Endothelial cell of umbilical vein (primary cell): ENCODE results near the gene LTF. TPM values are rescaled to one million over a fixed set of nuclear protein-coding genes. Genes with fewer than 3 reads are reported as not detected.

ENCODE experiments used
- BruUV-seq: library from RNA; stranded (reverse); fragments of 400-500 nt; replicated peaks from 2 replicates; lab custom pipeline; 2021; lab: Mats Ljungman, UMichigan
- CTCF ChIA-PET: fragments of 300-600, 350-600 bp; sonication (Branson Sonifier 250); formaldehyde crosslinking; loops from one replicate; lab custom pipeline; 2021; ENCODE audit warnings: antibody characterized with exemption, inconsistent platforms; lab: Charles Lee
- POLR2A ChIA-PET: fragments of 300-600, 350-600 bp; sonication (Branson Sonifier 250); formaldehyde crosslinking; loops from one replicate; lab custom pipeline; 2021; ENCODE audit warnings: antibody characterized with exemption, inconsistent platforms; lab: Charles Lee
- DNase-seq: peaks from one replicate; pipeline ENCODE4 v3.0.0-alpha.2; 2011; ENCODE audit warnings: low read depth, low spot score
- FAIRE-seq: peaks from 2 replicates; lab custom pipeline; 2011; peaks lifted over from hg19 to GRCh38; lab: Jason Lieb, UNC
- H2AFZ ChIP-seq: 2 replicates; pipeline ENCODE4 v1.6.0; 2012; ENCODE audit warnings: low read depth, low read length, control low read depth, inconsistent platforms
- H3K27ac ChIP-seq: 2 replicates; pipeline ENCODE4 v1.5.1; 2011; ENCODE audit warnings: low read depth, mild to moderate bottlenecking, control low read depth, low read length, moderate library complexity; ENCODE audit not compliant: insufficient read depth
- H3K27me3 ChIP-seq, 2 experiments: 2 replicates each; pipeline versions ENCODE4 v1.6.0 to v1.6.1; 2011; ENCODE audit warnings: low read length in 2 of 2, mixed read lengths in 1 of 2; ENCODE audit not compliant: control insufficient read depth in 2 of 2, insufficient read depth in 2 of 2
- H3K36me3 ChIP-seq, 2 experiments: 2 replicates in 1 of 2; 3 replicates in 1 of 2; pipeline ENCODE4 v1.5.1; 2011; ENCODE audit warnings: low read length in 2 of 2, mild to moderate bottlenecking in 1 of 2, moderate library complexity in 1 of 2; ENCODE audit not compliant: control insufficient read depth in 2 of 2, insufficient read depth in 2 of 2; ENCODE audit errors: extremely low read depth in 1 of 2
- H3K4me1 ChIP-seq: 3 replicates; pipeline ENCODE4 v1.5.1; 2011; ENCODE audit warnings: mild to moderate bottlenecking, low read length; ENCODE audit not compliant: control insufficient read depth, insufficient read depth; ENCODE audit errors: extremely low read depth
- H3K4me2 ChIP-seq: 2 replicates; pipeline ENCODE4 v1.6.1; 2011; ENCODE audit warnings: low read length, control low read depth, mixed read lengths; ENCODE audit not compliant: insufficient read depth
- H3K4me3 ChIP-seq, 3 experiments: fragments of 200-600 bp in 1 of 3; sonication (generic), shearing (Covaris generic) in 1 of 3; replicated peaks in 1 of 3; 2 replicates each; pipeline ENCODE4 v1.5.1; 2011 to 2016; ENCODE audit warnings: control low read depth in 3 of 3, low read length in 3 of 3, mild to moderate bottlenecking in 2 of 3, inconsistent platforms in 1 of 3, low read depth in 1 of 3, moderate library complexity in 1 of 3; ENCODE audit not compliant: insufficient read depth in 1 of 3
- H3K79me2 ChIP-seq: 2 replicates; pipeline ENCODE4 v1.6.0; 2012; ENCODE audit warnings: low read length, inconsistent platforms; ENCODE audit not compliant: control insufficient read depth, insufficient read depth
- H3K9ac ChIP-seq: replicated peaks from 2 replicates; pipeline ENCODE3; 2011; ENCODE audit warnings: low read length, control low read depth; ENCODE audit not compliant: insufficient read depth; ENCODE audit errors: extremely low read depth
- H3K9me1 ChIP-seq: replicated peaks from 3 replicates; pipeline ENCODE4 v1.6.0; 2011; ENCODE audit warnings: mild to moderate bottlenecking, low read length; ENCODE audit not compliant: control insufficient read depth, insufficient read depth; ENCODE audit errors: extremely low read depth
- H3K9me3 ChIP-seq: replicated peaks from 2 replicates; pipeline ENCODE4 v1.5.1; 2012; ENCODE audit warnings: low read length, inconsistent platforms; ENCODE audit not compliant: control insufficient read depth, insufficient read depth
- H4K20me1 ChIP-seq: replicated peaks from 2 replicates; pipeline ENCODE3; 2011; ENCODE audit warnings: mild to moderate bottlenecking, low read length; ENCODE audit not compliant: control insufficient read depth, insufficient read depth; ENCODE audit errors: extremely low read depth
- EZH2 ChIP-seq: IDR thresholded peaks from 2 replicates; pipeline ENCODE4 v1.6.1; 2012; ENCODE audit warnings: borderline replicate concordance, low read depth, mild to moderate bottlenecking, moderate library complexity, low read length, inconsistent platforms; ENCODE audit not compliant: severe bottlenecking
- GATA2 ChIP-seq: IDR thresholded peaks from 2 replicates; pipeline ENCODE4 v1.7.0; 2011; ENCODE audit warnings: low read depth, mild to moderate bottlenecking, moderate library complexity, mixed read lengths, low read length; ENCODE audit not compliant: insufficient read length, insufficient read depth
- MYC ChIP-seq: IDR thresholded peaks from one replicate; pipeline ENCODE4 v1.6.1; 2011; ENCODE audit warnings: mild to moderate bottlenecking, low read depth, low read length
- POLR2A ChIP-seq: IDR thresholded peaks from 2 replicates; pipeline ENCODE4 v1.6.1; 2012; ENCODE audit warnings: low read depth, mild to moderate bottlenecking, control low read depth, low read length
- POLR2AphosphoS5 ChIP-seq: IDR thresholded peaks from 2 replicates; pipeline ENCODE4 v1.6.1; 2012; ENCODE audit warnings: low read depth, mild to moderate bottlenecking, control low read depth, low read length, moderate library complexity; ENCODE audit not compliant: insufficient read depth
- dilution Hi-C: fragments of 300-500 bp; cut with MboI; formaldehyde crosslinking; loops from one replicate; pipeline ENCODE4 v1.15.0; 2019; ENCODE audit warnings: low sequenced_read_pairs; ENCODE audit not compliant: extremely low pct_ligation_motif_present
- intact Hi-C: fragments of 100-400 bp; cut with micrococcal nuclease; formaldehyde crosslinking; loops from one replicate; pipeline ENCODE4 v1.10.0; 2022
- polyA plus RNA-seq, 4 experiments: library from polyadenylated mRNA; depleted of rRNA in 3 of 4; stranded (reverse) in 3 of 4; unstranded in 1 of 4; fragments of >200 nt; gene quantifications; 2 replicates each; pipeline versions ENCODE4 v1.2.1 to v1.2.3, GENCODE V29; 2011 to 2012; ENCODE audit warnings: missing spikeins in 1 of 4
- total RNA-seq: library from RNA; stranded (reverse); gene quantifications from 2 replicates; pipeline ENCODE4 v1.2.3, GENCODE V29; 2021
- TF ChIP-seq, protein P1 (sequence below): IDR thresholded peaks from 2 replicates; pipeline ENCODE4 v1.6.1; 2011; ENCODE audit not compliant: insufficient read depth, insufficient read length
- TF ChIP-seq, protein P2 (sequence below), 2 donors: IDR thresholded peaks; 1 replicate in 1 of 2; 2 replicates in 1 of 2; pipeline ENCODE4 v1.5.1; 2011; ENCODE audit warnings: low read length in 2 of 2, mild to moderate bottlenecking in 2 of 2, moderate library complexity in 2 of 2, control low read depth in 1 of 2, inconsistent platforms in 1 of 2, low read depth in 1 of 2; ENCODE audit not compliant: insufficient read depth in 1 of 2; ENCODE audit errors: extremely low read depth in 1 of 2

The LTF gene
- total and polyA plus RNA-seq, 2 donors (not counting 3 experiments of a cell fraction or from before 2014, with no cell fraction given): not detected

DNA sequence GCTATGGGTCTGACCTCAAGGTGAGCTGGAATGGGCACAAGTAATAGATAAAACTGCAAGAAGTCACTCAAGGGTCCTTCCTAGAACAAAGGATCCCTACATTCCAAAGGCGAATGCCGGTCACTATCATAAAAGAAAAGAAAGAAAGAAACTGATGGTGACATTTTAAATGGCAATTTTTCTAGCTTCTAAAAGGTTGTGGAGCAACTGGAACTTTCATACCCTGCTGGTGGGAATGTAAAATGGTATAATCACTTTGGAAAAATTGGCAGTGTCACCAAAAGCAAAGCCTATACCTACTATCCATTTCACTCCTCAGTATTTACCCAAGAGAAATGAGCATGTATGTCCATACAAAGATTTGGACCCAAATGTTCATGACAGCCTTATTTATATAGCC lies 53.4 kb downstream of the LTF start:
- no peak overlapping the region for H2AFZ ChIP-seq
- no peaks in the 10 kb centered on the region for H3K79me2 ChIP-seq
- FAIRE-seq (no peak), DNase-seq (no peak)
- no peak overlapping the region for H3K4me3 ChIP-seq
- dilution Hi-C loops: no loop called here
- peaks cover 48% of the 10 kb centered on the region for H3K4me1 ChIP-seq
- no peak overlapping the region for H3K27ac ChIP-seq
- POLR2A ChIA-PET: no interaction called here
- H3K9me1 ChIP-seq: no peaks in the 10 kb centered on the region
- H3K36me3 ChIP-seq: no peaks in the 10 kb centered on the region
- CTCF ChIA-PET: interaction anchor here (0.8 to 1.0 kb wide), 3 partner anchors 11 to 48 kb away, joined by 3 to 4 read pairs (median 3); no protein-coding TSS in a partner anchor
- no peaks in the 10 kb centered on the region for H4K20me1 ChIP-seq
- H3K9ac ChIP-seq: no peak overlapping the region
- H3K4me2 ChIP-seq: no peak overlapping the region
- no peaks in the 10 kb centered on the region for H3K9me3 ChIP-seq
- intact Hi-C loops: loop anchor here (5.0 kb wide), 1 partner anchor 414 kb away; the partner anchor contains the start of gene FYCO1
- no peak for TF ChIP-seq MYC
- no peak for TF ChIP-seq POLR2AphosphoS5
- no peak for TF ChIP-seq EZH2
- no peak for TF ChIP-seq POLR2A
- TF ChIP-seq, protein P1, sequence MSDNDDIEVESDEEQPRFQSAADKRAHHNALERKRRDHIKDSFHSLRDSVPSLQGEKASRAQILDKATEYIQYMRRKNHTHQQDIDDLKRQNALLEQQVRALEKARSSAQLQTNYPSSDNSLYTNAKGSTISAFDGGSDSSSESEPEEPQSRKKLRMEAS: no peak
- no peak for TF ChIP-seq GATA2
- TF ChIP-seq, protein P2, sequence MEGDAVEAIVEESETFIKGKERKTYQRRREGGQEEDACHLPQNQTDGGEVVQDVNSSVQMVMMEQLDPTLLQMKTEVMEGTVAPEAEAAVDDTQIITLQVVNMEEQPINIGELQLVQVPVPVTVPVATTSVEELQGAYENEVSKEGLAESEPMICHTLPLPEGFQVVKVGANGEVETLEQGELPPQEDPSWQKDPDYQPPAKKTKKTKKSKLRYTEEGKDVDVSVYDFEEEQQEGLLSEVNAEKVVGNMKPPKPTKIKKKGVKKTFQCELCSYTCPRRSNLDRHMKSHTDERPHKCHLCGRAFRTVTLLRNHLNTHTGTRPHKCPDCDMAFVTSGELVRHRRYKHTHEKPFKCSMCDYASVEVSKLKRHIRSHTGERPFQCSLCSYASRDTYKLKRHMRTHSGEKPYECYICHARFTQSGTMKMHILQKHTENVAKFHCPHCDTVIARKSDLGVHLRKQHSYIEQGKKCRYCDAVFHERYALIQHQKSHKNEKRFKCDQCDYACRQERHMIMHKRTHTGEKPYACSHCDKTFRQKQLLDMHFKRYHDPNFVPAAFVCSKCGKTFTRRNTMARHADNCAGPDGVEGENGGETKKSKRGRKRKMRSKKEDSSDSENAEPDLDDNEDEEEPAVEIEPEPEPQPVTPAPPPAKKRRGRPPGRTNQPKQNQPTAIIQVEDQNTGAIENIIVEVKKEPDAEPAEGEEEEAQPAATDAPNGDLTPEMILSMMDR (IDR thresholded peaks at IDR 0.05; ENCODE audit: extremely low read depth in 1 of 2, insufficient read depth in 1 of 2, low read depth in 1 of 2, low read length in 2 of 2): no peak
- H3K27me3 ChIP-seq: no peaks in the 10 kb centered on the region
- BruUV-seq: no TSS peak
